Sigmoid colon (tissue), 7 donors: ENCODE measurements around the gene ZNF346. TPM values are rescaled to one million over a fixed set of nuclear protein-coding genes. Genes with fewer than 3 reads are reported as not detected.

Experiments used
- DNase-seq: peaks from one replicate; pipeline ENCODE4 v3.0.0-alpha.2; 2019
- H3K27ac ChIP-seq, 4 donors: fragments of 200-600 bp; sonication (generic); one replicate each; pipeline ENCODE4 v1.5.1; 2016 to 2019; ENCODE audit warnings: mild to moderate bottlenecking in 1 of 4
- H3K27me3 ChIP-seq, 3 donors: fragments of 200-600 bp; sonication (generic); one replicate each; pipeline ENCODE4 v1.5.1; 2019; ENCODE audit warnings: mild to moderate bottlenecking in 1 of 3
- H3K36me3 ChIP-seq, 4 donors: fragments of 200-600 bp; sonication (generic); one replicate each; pipeline ENCODE4 v1.5.1; 2016 to 2019
- H3K4me1 ChIP-seq, 4 donors: fragments of 200-600 bp; sonication (generic); one replicate each; pipeline ENCODE4 v1.5.1; 2017 to 2019
- H3K4me3 ChIP-seq, 4 donors: fragments of 200-600 bp; sonication (generic); one replicate each; pipeline ENCODE4 v1.5.1; 2017 to 2019; ENCODE audit warnings: mild to moderate bottlenecking in 2 of 4, moderate library complexity in 1 of 4
- H3K9me3 ChIP-seq, 4 donors: fragments of 200-600 bp in 3 of 4; sonication (generic) in 3 of 4; one replicate each; pipeline versions ENCODE4 v1.5.1 to v1.6.1; 2013 to 2019
- CTCF ChIP-seq, 4 experiments: fragments of 450-650 bp in 3 of 4; fragments of 200-600 bp in 1 of 4; IDR thresholded peaks; one replicate each; pipeline ENCODE4 v1.5.1; 2016 to 2019; ENCODE audit warnings: antibody characterized with exemption in 4 of 4, mild to moderate bottlenecking in 3 of 4, moderate library complexity in 2 of 4
- EP300 ChIP-seq, 4 donors: sonication (generic); formaldehyde crosslinking; IDR thresholded peaks; one replicate each; pipeline ENCODE4 v1.6.1; 2017; ENCODE audit warnings: antibody characterized with exemption in 4 of 4
- POLR2A ChIP-seq, 2 donors: fragments of 450-650 bp; IDR thresholded peaks; one replicate each; pipeline ENCODE4 v1.6.1; 2016; ENCODE audit warnings: antibody characterized with exemption in 2 of 2, mild to moderate bottlenecking in 2 of 2, moderate library complexity in 2 of 2
- POLR2AphosphoS5 ChIP-seq, 4 donors: sonication (generic); formaldehyde crosslinking; IDR thresholded peaks; one replicate each; pipeline ENCODE4 v1.6.1; 2017; ENCODE audit warnings: antibody characterized with exemption in 4 of 4
- WGBS, 2 donors: extraction: QIAGEN DNeasy Blood & Tissue Kit; methylation state at CpG; one replicate each; pipeline ENCODE4 v1.1.7; 2013; 5-methylcytosine and 5-hydroxymethylcytosine counted together
- intact Hi-C: fragments of 100-400 bp; cut with DNase I; formaldehyde crosslinking; loops from one replicate; pipeline ENCODE4 v1.15.1; 2023
- polyA plus RNA-seq, 3 donors: library from polyadenylated mRNA; stranded (reverse); fragments of 200-250 nt; gene quantifications; one replicate each; pipeline ENCODE4 v1.2.3, GENCODE V29; 2013
- total RNA-seq, 4 donors: library from RNA; depleted of rRNA; stranded (reverse); fragments of >200 nt; gene quantifications; one replicate each; pipeline ENCODE4 v1.1.0, GENCODE V29; 2016
- donor health status: healthy with polysubstance abuse.
- donor health status: Bipolar disorder and iron deficiency.
- donor health status: healthy.

ZNF346 gene
- total and polyA plus RNA-seq, 7 donors, result 3.0 to 21.9 (median 12.5) TPM

GRCh38 chr5:177024559-177024958, 2.1 kb downstream of the ZNF346 start:
- intact Hi-C loops, result loop anchor here (10.0 kb wide), 1 partner anchor 490 kb away; the partner anchor contains the start of gene RNF44
- no peaks in the 10 kb centered on the region for H3K9me3 ChIP-seq
- H3K4me1 ChIP-seq, result peaks cover 0 to 36% (median 25%) of the 10 kb centered on the region in 4 donors
- no peak overlapping the region for H3K4me3 ChIP-seq
- peaks cover 0 to 11% (median 0%) of the 10 kb centered on the region in 4 donors for H3K36me3 ChIP-seq
- H3K27ac ChIP-seq, result peak overlapping the region in 3 of 4 donors; percentile 33 to 34 (median 33)
- TF ChIP-seq POLR2AphosphoS5 (IDR thresholded peaks at IDR 0.05), result no peak
- no peak for TF ChIP-seq EP300 (IDR thresholded peaks at IDR 0.05)
- TF ChIP-seq POLR2A (IDR thresholded peaks at IDR 0.05), result no peak
- no peak for TF ChIP-seq CTCF (IDR thresholded peaks at IDR 0.05)
- DNase-seq, result no peak
- 96 to 97% methylated on average over 1 of the region's 1 CpG for WGBS, 2 donors
- H3K27me3 ChIP-seq, result no peaks in the 10 kb centered on the region

- intact Hi-C loops, result loop anchor here (10.0 kb wide), 1 partner anchor 490 kb away; the partner anchor contains the start of gene RNF44
- Histone ChIP-seq H3K27me3 (no peaks in the 10 kb centered on the region), H3K4me3 (no peak overlapping the region), H3K9me3 (no peaks in the 10 kb centered on the region), H3K36me3 (peaks cover 0 to 14% (median 0%) of the 10 kb centered on the region in 4 donors), H3K4me1 (peaks cover 0 to 36% (median 25%) of the 10 kb centered on the region in 4 donors), H3K27ac (peak overlapping the region in 3 of 4 donors; percentile 33 to 34 (median 33))
- no peak for TF ChIP-seq EP300 (IDR thresholded peaks at IDR 0.05)
- TF ChIP-seq CTCF (IDR thresholded peaks at IDR 0.05), result no peak
- no peak for TF ChIP-seq POLR2A (IDR thresholded peaks at IDR 0.05)
- no peak for TF ChIP-seq POLR2AphosphoS5 (IDR thresholded peaks at IDR 0.05)
- 85% methylated on average over 3 of the region's 3 CpGs for WGBS, 2 donors
- DNase-seq, result no peak
These were observed 2.7 kb downstream of the ZNF346 start for GRCh38 chr5:177025101-177025601.

GRCh38 chr5:177027665-177028064, 5.2 kb downstream of the ZNF346 start:
- Histone ChIP-seq H3K4me1 (peaks cover 0 to 28% (median 19%) of the 10 kb centered on the region in 4 donors), H3K27ac (no peak overlapping the region), H3K27me3 (no peaks in the 10 kb centered on the region), H3K9me3 (no peaks in the 10 kb centered on the region), H3K36me3 (peaks cover 0 to 14% (median 3%) of the 10 kb centered on the region in 4 donors), H3K4me3 (no peak overlapping the region)
- no peak for DNase-seq
- TF ChIP-seq EP300 (IDR thresholded peaks at IDR 0.05) (no peak), POLR2A (IDR thresholded peaks at IDR 0.05) (no peak), CTCF (IDR thresholded peaks at IDR 0.05) (no peak), POLR2AphosphoS5 (IDR thresholded peaks at IDR 0.05) (no peak)
- WGBS, 2 donors, result 96 to 98% methylated on average over 2 of the region's 2 CpGs
- intact Hi-C loops, result loop anchor here (10.0 kb wide), 1 partner anchor 493 kb away; the partner anchor contains the start of gene RNF44

GRCh38 chr5:177029498-177029897, 7.0 kb downstream of the ZNF346 start:
- no peak for DNase-seq
- Histone ChIP-seq H3K27me3 (no peaks in the 10 kb centered on the region), H3K36me3 (peaks cover 0 to 14% (median 3%) of the 10 kb centered on the region in 4 donors), H3K4me3 (no peak overlapping the region), H3K27ac (no peak overlapping the region), H3K4me1 (peaks cover 0 to 13% (median 10%) of the 10 kb centered on the region in 4 donors), H3K9me3 (no peaks in the 10 kb centered on the region)
- intact Hi-C loops, result loop anchor here (10.0 kb wide), 1 partner anchor 495 kb away; the partner anchor contains the start of gene RNF44
- TF ChIP-seq POLR2AphosphoS5 (IDR thresholded peaks at IDR 0.05) (no peak), CTCF (IDR thresholded peaks at IDR 0.05) (no peak), POLR2A (IDR thresholded peaks at IDR 0.05) (no peak), EP300 (IDR thresholded peaks at IDR 0.05) (no peak)
- WGBS, 2 donors, result 96% methylated on average over 6 of the region's 6 CpGs
